Transverse colon (tissue), 4 donors: Measurements from ENCODE around the gene CCDC24. TPM values are rescaled to one million over a fixed set of nuclear protein-coding genes. Genes with fewer than 3 reads are reported as not detected.

Experiments used
- DNase-seq: peaks from one replicate; pipeline ENCODE4 v3.0.0-alpha.2; 2019
- H3K27ac ChIP-seq, 4 donors: fragments of 200-600 bp; sonication (generic); 2 replicates each; pipeline ENCODE4 v1.5.1; 2016 to 2018; ENCODE audit warnings: inconsistent platforms in 4 of 4
- H3K27me3 ChIP-seq: fragments of 200-600 bp; sonication (generic); 2 replicates; pipeline ENCODE4 v1.5.1; 2017; ENCODE audit warnings: inconsistent platforms
- H3K36me3 ChIP-seq, 4 donors: fragments of 200-600 bp; sonication (generic); 2 replicates each; pipeline ENCODE4 v1.5.1; 2017 to 2019; ENCODE audit warnings: inconsistent platforms in 4 of 4
- H3K4me1 ChIP-seq, 4 donors: fragments of 200-600 bp; sonication (generic); 2 replicates each; pipeline ENCODE4 v1.5.1; 2017 to 2020; ENCODE audit warnings: inconsistent platforms in 4 of 4
- H3K4me3 ChIP-seq, 4 donors: fragments of 200-600 bp; sonication (generic); 1 replicate in 1 of 4; 2 replicates in 3 of 4; pipeline versions ENCODE4 v1.5.1 to v1.6.1; 2017 to 2019; ENCODE audit warnings: inconsistent platforms in 4 of 4
- H3K9me3 ChIP-seq, 2 donors: fragments of 200-600 bp; sonication (generic); 2 replicates each; pipeline ENCODE4 v1.5.1; 2017 to 2019; ENCODE audit warnings: inconsistent platforms in 2 of 2
- EP300 ChIP-seq: sonication (generic); formaldehyde crosslinking; IDR thresholded peaks from one replicate; pipeline ENCODE4 v1.6.1; 2017; ENCODE audit warnings: antibody characterized with exemption, low read depth
- POLR2A ChIP-seq: fragments of 450-650 bp; IDR thresholded peaks from one replicate; pipeline ENCODE4 v1.6.1; 2016; ENCODE audit warnings: antibody characterized with exemption, mild to moderate bottlenecking, moderate library complexity
- POLR2AphosphoS5 ChIP-seq, 3 donors: sonication (generic); formaldehyde crosslinking; IDR thresholded peaks; one replicate each; pipeline ENCODE4 v1.6.1; 2016; ENCODE audit warnings: antibody characterized with exemption in 3 of 3
- WGBS, 2 donors: methylation state at CpG; one replicate each; pipeline ENCODE4 v1.1.5; 2018; ENCODE audit warnings: low coverage in 1 of 2; 5-methylcytosine and 5-hydroxymethylcytosine counted together
- in situ Hi-C, 4 donors: fragments of 200-750 bp; cut with MboI; loops; one replicate each; pipeline versions ENCODE4 v1.15.0 to v1.15.1; 2017; ENCODE audit warnings: low sequenced_read_pairs in 3 of 4, low pct_ligation_motif_present in 1 of 4, low pct_unique_long_range_greater_than_20kb in 1 of 4
- intact Hi-C: fragments of 100-400 bp; cut with DNase I; formaldehyde crosslinking; loops from one replicate; pipeline ENCODE4 v1.15.1; 2023; ENCODE audit warnings: low total_unique reads
- total RNA-seq, 4 donors: library from RNA; depleted of rRNA; stranded (reverse); fragments of >200 nt; gene quantifications; one replicate each; pipeline ENCODE4 v1.1.0, GENCODE V29; 2016
- TF ChIP-seq, protein P1 (sequence below), 5 experiments: fragments of 200-600 bp in 3 of 5; fragments of 450-650 bp in 2 of 5; sonication (generic) in 3 of 5; IDR thresholded peaks; 1 replicate in 2 of 5; 2 replicates in 3 of 5; pipeline ENCODE4 v1.5.1; 2016 to 2017; ENCODE audit warnings: antibody characterized with exemption in 5 of 5, inconsistent platforms in 3 of 5, mild to moderate bottlenecking in 2 of 5, moderate library complexity in 1 of 5

CCDC24 gene
- total RNA-seq, 4 donors from 2014 or later, result 13.8 to 22.0 (median 17.6) TPM

DNA sequence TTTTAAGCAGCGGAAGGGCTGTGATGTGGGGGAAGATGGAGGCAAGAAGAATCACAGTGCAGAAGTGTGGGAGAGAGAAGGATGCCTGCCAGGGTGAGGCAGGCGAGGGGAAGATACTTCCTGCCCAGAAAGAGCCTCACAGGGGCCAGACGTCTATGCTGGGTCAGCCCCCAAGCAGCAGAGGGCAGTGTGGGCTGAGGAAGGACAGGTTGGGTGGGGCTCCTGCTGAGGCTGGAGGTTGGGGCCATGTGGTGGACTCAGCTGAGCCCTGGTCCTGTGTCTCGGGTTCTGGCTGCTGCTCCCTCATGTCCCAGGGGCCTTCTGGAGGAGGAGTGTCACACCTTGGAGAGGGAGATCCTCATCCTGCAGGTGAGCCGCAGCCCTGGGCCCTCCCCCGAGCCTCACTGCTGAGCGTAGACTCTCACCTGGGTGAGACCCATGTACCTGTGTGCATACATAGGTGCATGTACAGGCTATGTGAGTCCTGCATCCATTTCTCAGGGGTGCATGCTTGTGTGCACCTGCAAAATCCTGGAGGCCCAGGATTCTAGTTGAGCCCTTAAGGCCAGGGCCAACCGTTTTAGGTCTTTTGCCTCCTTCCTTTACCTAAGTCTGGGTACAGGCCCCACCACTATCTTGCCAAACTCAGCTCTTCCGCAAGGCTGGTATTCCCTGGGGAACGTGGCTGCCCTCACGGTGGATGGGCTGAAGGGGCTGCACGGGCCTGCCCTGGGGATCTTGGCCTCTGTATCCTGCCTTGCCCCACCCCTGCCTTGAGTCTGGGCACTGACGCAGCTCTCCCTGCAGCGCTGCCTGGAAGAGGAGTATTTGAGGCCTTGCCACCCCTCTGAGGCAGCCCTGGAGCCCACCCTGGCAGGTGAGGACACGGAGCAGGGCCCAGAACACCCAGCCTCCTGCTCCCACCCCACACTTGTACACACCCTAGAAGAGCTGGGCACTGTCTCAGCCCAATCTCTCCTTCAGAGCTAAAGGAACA is 3.7 kb downstream of the CCDC24 start:
- H3K27ac ChIP-seq, result peak overlapping the region in 1 of 4 donors; percentile 33
- 71 to 76% methylated on average over 4 to 15 of the region's 15 CpGs for whole genome bisulfite sequencing, 2 donors
- intact Hi-C loops, result no loop called here
- H3K4me1 ChIP-seq, result peaks cover 5 to 23% (median 17%) of the 10 kb centered on the region in 4 donors
- H3K4me3 ChIP-seq, result no peak overlapping the region
- DNase-seq, result peak; percentile 37
- TF ChIP-seq, protein P1, sequence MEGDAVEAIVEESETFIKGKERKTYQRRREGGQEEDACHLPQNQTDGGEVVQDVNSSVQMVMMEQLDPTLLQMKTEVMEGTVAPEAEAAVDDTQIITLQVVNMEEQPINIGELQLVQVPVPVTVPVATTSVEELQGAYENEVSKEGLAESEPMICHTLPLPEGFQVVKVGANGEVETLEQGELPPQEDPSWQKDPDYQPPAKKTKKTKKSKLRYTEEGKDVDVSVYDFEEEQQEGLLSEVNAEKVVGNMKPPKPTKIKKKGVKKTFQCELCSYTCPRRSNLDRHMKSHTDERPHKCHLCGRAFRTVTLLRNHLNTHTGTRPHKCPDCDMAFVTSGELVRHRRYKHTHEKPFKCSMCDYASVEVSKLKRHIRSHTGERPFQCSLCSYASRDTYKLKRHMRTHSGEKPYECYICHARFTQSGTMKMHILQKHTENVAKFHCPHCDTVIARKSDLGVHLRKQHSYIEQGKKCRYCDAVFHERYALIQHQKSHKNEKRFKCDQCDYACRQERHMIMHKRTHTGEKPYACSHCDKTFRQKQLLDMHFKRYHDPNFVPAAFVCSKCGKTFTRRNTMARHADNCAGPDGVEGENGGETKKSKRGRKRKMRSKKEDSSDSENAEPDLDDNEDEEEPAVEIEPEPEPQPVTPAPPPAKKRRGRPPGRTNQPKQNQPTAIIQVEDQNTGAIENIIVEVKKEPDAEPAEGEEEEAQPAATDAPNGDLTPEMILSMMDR (IDR thresholded peaks at IDR 0.05), result peak in 4 of 5 experiments; percentile 13 to 40 (median 32)
- TF ChIP-seq POLR2A (no peak), EP300 (no peak), POLR2AphosphoS5 (IDR thresholded peaks at IDR 0.05) (no peak)
- H3K9me3 ChIP-seq, result no peaks in the 10 kb centered on the region
- in situ Hi-C loops, result loop anchor here in 1 of 4 donors (10.0 kb wide), 1 partner anchor 50 kb away; no protein-coding TSS in a partner anchor
- H3K36me3 ChIP-seq, result no peaks in the 10 kb centered on the region
- H3K27me3 ChIP-seq, result no peaks in the 10 kb centered on the region

DNA sequence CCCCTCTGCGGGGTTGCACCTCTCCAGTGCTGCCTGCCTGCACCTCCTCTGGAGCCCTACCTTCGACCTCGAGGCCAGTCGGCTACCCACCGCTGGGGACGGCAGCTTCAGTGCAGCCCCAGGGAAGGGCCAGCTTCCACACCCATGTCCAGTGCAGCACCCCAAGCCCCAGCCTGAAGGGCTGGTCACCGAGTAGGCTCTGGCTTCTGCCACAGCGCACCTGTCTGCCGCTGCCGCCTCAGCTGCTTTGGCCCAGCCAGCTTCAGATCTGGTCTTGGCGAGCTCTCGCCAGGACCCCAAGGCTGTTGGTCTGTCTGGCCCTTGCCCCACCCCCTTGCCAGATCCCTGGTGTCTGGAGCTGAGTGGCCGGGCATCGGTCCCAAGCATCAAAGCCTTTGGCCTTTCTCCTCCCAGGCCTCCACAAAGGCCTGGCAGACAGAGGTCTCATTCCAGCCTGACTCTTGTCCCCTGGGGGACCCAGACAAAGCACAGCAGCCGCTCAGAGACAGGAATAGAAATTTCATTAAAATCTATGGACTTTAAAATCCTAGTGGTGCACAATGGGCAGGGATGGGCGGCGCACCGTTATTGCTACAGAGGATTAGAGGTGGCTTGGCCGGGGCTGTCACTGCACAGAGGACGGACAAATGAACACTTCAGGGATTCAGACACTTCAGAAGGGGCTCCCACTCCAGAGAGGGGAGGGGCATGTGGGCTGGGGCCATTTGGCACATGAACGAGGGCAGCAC is 4.8 kb downstream of the CCDC24 start:
- Histone ChIP-seq H3K27me3 (no peaks in the 10 kb centered on the region), H3K9me3 (no peaks in the 10 kb centered on the region), H3K4me1 (peaks cover 0 to 16% (median 8%) of the 10 kb centered on the region in 4 donors), H3K27ac (peak overlapping the region in 1 of 4 donors; percentile 68), H3K4me3 (no peak overlapping the region), H3K36me3 (no peaks in the 10 kb centered on the region)
- WGBS, 2 donors, result 80 to 88% methylated on average over 2 to 21 of the region's 21 CpGs
- in situ Hi-C loops, result loop anchor here in 1 of 4 donors (10.0 kb wide), 1 partner anchor 49 kb away; no protein-coding TSS in a partner anchor
- DNase-seq, result no peak
- intact Hi-C loops, result no loop called here
- TF ChIP-seq POLR2AphosphoS5 (IDR thresholded peaks at IDR 0.05) (no peak), POLR2A (no peak), EP300 (no peak)
- TF ChIP-seq, protein P1 (IDR thresholded peaks at IDR 0.05), result no peak

DNA sequence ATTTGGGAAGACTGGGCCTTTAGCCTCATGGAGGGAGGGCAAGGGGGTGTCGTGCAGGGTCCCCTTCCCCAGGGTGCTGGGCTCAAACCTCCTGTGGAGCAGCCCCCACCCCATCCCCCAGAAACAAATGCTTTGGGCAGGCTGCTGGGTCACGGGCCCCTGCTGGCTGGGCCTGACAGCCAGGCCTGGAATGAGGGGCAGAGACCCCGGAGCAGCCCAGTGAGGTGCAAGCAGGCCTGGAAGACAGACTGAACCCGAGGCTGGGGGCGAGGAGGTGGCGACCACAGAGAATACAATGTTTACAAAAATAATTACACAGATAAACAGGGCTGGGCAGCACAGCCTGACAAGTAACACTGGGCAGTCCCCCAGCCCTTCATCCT is 5.3 kb downstream of the CCDC24 start:
- intact Hi-C loops, result no loop called here
- Histone ChIP-seq H3K4me1 (peaks cover 0 to 16% (median 7%) of the 10 kb centered on the region in 4 donors), H3K27ac (peak overlapping the region in 2 of 4 donors; percentile 37 to 68), H3K27me3 (no peaks in the 10 kb centered on the region), H3K36me3 (no peaks in the 10 kb centered on the region), H3K9me3 (no peaks in the 10 kb centered on the region), H3K4me3 (no peak overlapping the region)
- TF ChIP-seq EP300 (no peak), POLR2AphosphoS5 (IDR thresholded peaks at IDR 0.05) (no peak), POLR2A (no peak)
- TF ChIP-seq, protein P1 (IDR thresholded peaks at IDR 0.05), result no peak
- DNase-seq, result no peak
- in situ Hi-C loops, result loop anchor here in 1 of 4 donors (10.0 kb wide), 1 partner anchor 48 kb away; no protein-coding TSS in a partner anchor
- WGBS, 2 donors, result 44 to 92% methylated on average over 3 to 6 of the region's 6 CpGs
